Measurements from ENCODE around the gene HNRNPF.

The HNRNPF gene

DNA sequence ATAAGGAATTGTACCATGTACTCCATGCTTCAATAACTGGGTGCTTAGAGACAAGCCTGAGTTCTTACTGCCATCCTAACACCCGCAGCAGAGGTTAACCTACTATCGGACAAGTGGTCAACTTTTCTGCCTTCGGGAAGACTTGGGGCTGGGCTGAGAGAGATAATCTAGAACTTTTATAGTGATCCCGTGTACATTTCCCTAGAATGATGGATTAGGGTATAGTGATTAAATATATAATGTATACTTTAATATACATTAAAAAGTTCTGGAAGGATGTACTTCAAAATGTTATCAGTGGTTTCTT lies 12.2 kb upstream of the HNRNPF start:
- FAIRE-seq (no peak), DNase-seq (ENCODE audit: insufficient read length, low spot score) (no peak)
- TF ChIP-seq PAX5 (IDR thresholded peaks at IDR 0.05; ENCODE audit: insufficient read depth, low read length, severe bottlenecking) (no peak), POLR2AphosphoS5 (IDR thresholded peaks at IDR 0.05; ENCODE audit: low read depth, low read length) (no peak), POLR2A (IDR thresholded peaks at IDR 0.05; ENCODE audit: low read depth, low read length) (no peak), SPI1 (IDR thresholded peaks at IDR 0.05; ENCODE audit: low read depth, low read length) (no peak), POU2F2 (IDR thresholded peaks at IDR 0.05; ENCODE audit: low read depth, low read length) (no peak), TAF1 (IDR thresholded peaks at IDR 0.05; ENCODE audit: low read depth, low read length) (no peak)

DNA sequence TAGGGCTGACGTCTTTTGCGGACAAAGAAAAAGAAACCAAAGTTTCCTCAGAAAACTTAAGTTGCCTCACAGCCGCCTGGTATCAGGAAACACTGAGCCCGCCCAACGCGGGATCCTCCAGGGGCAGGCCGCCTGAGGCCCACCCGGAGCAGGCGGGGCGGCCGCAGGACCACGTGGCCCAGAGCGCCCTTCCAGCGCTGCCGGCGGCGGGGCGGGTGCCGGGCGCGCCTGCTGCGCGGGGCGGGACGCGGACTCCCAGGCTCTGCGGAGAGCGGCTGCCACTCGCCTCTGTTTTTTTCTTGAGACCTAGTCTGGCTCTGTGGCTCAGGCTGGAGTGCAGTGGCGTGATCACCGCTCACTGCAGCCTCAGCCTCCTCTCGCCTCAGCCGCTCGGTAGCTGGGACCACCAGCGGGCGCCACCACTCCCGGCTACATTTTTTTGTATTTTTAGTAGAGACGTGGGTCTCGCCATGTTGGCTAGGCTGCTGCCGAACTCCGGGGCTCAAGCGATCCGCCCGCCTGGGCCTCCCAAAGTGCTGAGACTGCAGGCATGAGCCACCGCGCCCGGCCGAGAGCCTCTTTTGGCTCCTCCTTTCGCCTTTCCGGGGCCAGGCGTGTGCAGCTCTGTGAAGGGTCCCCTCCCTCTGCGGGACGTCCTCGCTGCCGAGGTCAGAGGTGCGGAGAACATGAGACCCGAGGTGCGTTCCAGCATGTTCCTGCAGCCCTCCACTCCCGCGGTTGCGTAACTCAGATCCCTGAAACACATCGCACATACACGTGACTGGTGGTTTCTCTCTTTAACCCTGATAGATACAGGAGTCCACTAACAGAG lies 11.6 kb upstream of the HNRNPF start:
- DNase-seq (ENCODE audit: insufficient read length, low spot score) = peak; percentile 56
- TF ChIP-seq POU2F2 (IDR thresholded peaks at IDR 0.05; ENCODE audit: low read depth, low read length) (no peak), POLR2A (IDR thresholded peaks at IDR 0.05; ENCODE audit: low read depth, low read length) (peak; percentile 70), POLR2AphosphoS5 (IDR thresholded peaks at IDR 0.05; ENCODE audit: low read depth, low read length) (peak; percentile 59; the same call in 1 of the 2 replicates), TAF1 (IDR thresholded peaks at IDR 0.05; ENCODE audit: low read depth, low read length) (peak; percentile 59; the same call in 1 of the 2 replicates), PAX5 (IDR thresholded peaks at IDR 0.05; ENCODE audit: insufficient read depth, low read length, severe bottlenecking) (no peak), SPI1 (IDR thresholded peaks at IDR 0.05; ENCODE audit: low read depth, low read length) (no peak)
- peak; percentile 86 for FAIRE-seq

DNA sequence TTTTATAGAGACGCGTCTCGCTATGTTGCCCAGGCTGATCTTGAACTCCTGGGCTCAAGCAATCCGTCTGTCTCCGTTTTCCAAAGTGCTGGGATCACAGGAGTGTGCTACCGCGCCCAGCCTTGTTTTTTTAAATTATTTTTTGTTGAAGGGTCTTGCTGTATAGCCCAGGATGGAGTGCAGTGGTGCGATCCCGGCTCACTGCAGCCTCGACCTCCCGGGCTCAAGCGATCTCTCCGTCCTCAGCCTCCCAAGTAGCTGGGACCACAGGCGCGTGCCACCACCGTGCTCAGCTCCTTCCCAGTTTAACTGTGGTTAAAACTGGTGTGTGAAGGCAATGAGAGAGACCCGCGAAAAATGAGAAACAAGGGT lies 11.0 kb upstream of the HNRNPF start:
- no peak for TF ChIP-seq SPI1 (IDR thresholded peaks at IDR 0.05; ENCODE audit: low read depth, low read length)
- TF ChIP-seq TAF1 (IDR thresholded peaks at IDR 0.05; ENCODE audit: low read depth, low read length) = no peak
- TF ChIP-seq POLR2A (IDR thresholded peaks at IDR 0.05; ENCODE audit: low read depth, low read length) = no peak
- no peak for TF ChIP-seq POLR2AphosphoS5 (IDR thresholded peaks at IDR 0.05; ENCODE audit: low read depth, low read length)
- TF ChIP-seq PAX5 (IDR thresholded peaks at IDR 0.05; ENCODE audit: insufficient read depth, low read length, severe bottlenecking) = no peak
- TF ChIP-seq POU2F2 (IDR thresholded peaks at IDR 0.05; ENCODE audit: low read depth, low read length) = no peak
- DNase-seq (ENCODE audit: insufficient read length, low spot score) = no peak
- FAIRE-seq = peak; percentile 26

DNA sequence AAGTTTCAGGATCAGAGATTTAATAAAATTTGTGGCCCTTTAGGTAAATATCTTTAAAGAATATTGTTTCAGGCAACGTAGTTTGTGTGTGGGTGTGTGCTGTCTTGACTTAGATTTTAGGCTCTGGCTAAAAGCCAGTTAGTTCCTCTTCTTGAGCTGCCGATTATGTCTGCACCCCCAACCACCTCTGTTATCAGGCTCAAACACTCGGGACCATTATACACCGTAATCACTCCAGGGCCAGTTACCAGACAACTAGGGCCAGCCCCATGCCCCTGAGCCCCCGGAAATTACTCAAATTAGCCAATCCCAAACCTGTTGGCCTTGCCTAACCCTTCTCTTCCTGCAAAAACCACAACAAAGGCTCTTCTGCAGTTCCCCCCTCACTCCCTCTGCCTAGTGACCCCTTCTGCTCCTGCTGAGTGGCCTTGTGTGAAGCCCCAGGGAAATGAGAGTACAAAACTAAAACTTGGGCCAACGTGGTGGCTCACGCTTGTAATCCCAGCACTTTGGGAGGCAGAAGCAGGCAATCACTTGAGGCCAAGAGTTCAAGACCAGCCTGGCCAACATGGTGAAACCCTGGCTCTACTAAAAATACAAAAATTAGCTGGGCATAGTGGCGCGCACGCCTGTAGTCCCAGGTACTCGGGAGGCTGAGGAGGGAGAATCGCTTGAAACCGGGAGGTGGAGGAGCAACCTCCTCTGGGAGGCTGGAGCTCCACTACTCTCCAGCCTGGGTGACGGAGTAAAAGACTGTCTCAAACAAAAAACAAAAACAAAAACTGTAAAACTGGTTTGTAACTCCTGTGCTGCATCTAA lies 9.2 kb upstream of the HNRNPF start:
- DNase-seq (ENCODE audit: insufficient read length, low spot score) = peak; percentile 47
- TF ChIP-seq PAX5 (IDR thresholded peaks at IDR 0.05; ENCODE audit: insufficient read depth, low read length, severe bottlenecking) (no peak), SPI1 (IDR thresholded peaks at IDR 0.05; ENCODE audit: low read depth, low read length) (peak; percentile 49)
- FAIRE-seq = peak; percentile 91

DNA sequence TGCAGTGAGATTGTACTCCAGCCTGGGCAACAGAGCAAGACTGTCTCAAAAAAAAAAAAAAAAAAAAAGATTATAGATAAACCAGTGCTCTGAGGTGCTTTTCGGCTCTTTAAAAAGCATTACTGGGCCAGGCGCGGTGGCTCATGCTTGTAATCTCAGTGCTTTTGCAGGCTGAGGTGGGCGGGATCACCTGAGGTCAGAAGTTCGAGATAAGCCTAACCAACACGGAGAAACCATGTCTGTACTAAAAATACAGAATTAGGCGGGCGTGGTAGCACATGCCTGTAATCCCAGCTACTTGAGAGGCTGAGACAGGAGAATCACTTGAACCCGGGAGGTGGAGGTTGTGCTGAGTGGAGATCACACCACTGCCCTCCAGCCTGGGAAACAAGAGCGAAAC lies 6.6 kb upstream of the HNRNPF start:
- no peak for DNase-seq (ENCODE audit: insufficient read length, low spot score)
- no peak for TF ChIP-seq SPI1 (IDR thresholded peaks at IDR 0.05; ENCODE audit: low read depth, low read length)
- TF ChIP-seq PAX5 (IDR thresholded peaks at IDR 0.05; ENCODE audit: insufficient read depth, low read length, severe bottlenecking) = no peak
- no peak for TF ChIP-seq POLR2AphosphoS5 (IDR thresholded peaks at IDR 0.05; ENCODE audit: low read depth, low read length)
- TF ChIP-seq TAF1 (IDR thresholded peaks at IDR 0.05; ENCODE audit: low read depth, low read length) = no peak
- TF ChIP-seq POLR2A (IDR thresholded peaks at IDR 0.05; ENCODE audit: low read depth, low read length) = no peak
- TF ChIP-seq POU2F2 (IDR thresholded peaks at IDR 0.05; ENCODE audit: low read depth, low read length) = no peak
- FAIRE-seq = no peak

DNA sequence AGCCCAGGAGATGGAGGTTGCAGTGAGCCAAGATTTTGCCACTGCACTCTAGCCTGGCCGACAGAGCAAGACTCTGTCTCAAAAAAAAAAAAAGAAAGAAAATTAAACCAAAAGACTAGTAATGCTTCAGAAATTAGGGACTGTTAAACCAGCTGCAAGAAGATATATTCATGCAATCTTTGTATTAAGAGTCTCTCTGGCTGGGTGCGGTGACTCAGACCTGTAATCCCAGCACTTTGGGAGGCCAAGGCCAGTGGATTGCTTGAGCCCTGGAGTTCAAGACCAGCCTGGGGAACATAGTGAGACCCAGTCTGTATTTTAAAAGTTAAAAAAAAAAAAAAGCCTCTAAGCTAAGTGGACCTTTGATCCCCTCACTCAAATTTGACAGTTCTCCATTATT lies 2.5 kb upstream of the HNRNPF start:
- DNase-seq (ENCODE audit: insufficient read length, low spot score) (no peak), FAIRE-seq (no peak)
- TF ChIP-seq POLR2AphosphoS5 (IDR thresholded peaks at IDR 0.05; ENCODE audit: low read depth, low read length) = no peak
- TF ChIP-seq PAX5 (IDR thresholded peaks at IDR 0.05; ENCODE audit: insufficient read depth, low read length, severe bottlenecking) = no peak
- no peak for TF ChIP-seq POU2F2 (IDR thresholded peaks at IDR 0.05; ENCODE audit: low read depth, low read length)
- TF ChIP-seq TAF1 (IDR thresholded peaks at IDR 0.05; ENCODE audit: low read depth, low read length) = no peak
- TF ChIP-seq SPI1 (IDR thresholded peaks at IDR 0.05; ENCODE audit: low read depth, low read length) = no peak
- TF ChIP-seq POLR2A (IDR thresholded peaks at IDR 0.05; ENCODE audit: low read depth, low read length) = no peak

DNA sequence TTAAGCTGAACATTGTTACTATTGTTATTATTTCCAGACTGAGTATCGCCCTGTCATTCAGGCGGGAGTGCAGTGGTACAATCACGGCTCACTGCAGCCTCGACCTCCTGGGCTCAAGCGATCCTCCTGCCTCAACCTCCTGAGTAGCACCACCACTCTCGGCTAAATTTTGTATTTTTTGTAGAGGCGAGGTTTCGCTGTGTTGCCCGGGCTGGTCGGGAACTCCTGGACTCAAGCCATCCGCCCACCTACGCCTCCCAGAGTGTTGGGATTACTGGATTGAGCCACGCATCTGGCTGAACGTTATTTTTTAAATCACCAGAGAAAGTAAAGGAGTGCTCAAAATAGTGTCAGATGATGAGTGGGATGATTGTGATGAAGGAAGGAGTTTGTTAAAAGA lies 1.4 kb upstream of the HNRNPF start:
- no peak for TF ChIP-seq TAF1 (IDR thresholded peaks at IDR 0.05; ENCODE audit: low read depth, low read length)
- TF ChIP-seq PAX5 (IDR thresholded peaks at IDR 0.05; ENCODE audit: insufficient read depth, low read length, severe bottlenecking) = no peak
- TF ChIP-seq SPI1 (IDR thresholded peaks at IDR 0.05; ENCODE audit: low read depth, low read length) = no peak
- TF ChIP-seq POLR2AphosphoS5 (IDR thresholded peaks at IDR 0.05; ENCODE audit: low read depth, low read length) = no peak
- TF ChIP-seq POLR2A (IDR thresholded peaks at IDR 0.05; ENCODE audit: low read depth, low read length) = no peak
- TF ChIP-seq POU2F2 (IDR thresholded peaks at IDR 0.05; ENCODE audit: low read depth, low read length) = no peak
- no peak for DNase-seq (ENCODE audit: insufficient read length, low spot score)
- no peak for FAIRE-seq

DNA sequence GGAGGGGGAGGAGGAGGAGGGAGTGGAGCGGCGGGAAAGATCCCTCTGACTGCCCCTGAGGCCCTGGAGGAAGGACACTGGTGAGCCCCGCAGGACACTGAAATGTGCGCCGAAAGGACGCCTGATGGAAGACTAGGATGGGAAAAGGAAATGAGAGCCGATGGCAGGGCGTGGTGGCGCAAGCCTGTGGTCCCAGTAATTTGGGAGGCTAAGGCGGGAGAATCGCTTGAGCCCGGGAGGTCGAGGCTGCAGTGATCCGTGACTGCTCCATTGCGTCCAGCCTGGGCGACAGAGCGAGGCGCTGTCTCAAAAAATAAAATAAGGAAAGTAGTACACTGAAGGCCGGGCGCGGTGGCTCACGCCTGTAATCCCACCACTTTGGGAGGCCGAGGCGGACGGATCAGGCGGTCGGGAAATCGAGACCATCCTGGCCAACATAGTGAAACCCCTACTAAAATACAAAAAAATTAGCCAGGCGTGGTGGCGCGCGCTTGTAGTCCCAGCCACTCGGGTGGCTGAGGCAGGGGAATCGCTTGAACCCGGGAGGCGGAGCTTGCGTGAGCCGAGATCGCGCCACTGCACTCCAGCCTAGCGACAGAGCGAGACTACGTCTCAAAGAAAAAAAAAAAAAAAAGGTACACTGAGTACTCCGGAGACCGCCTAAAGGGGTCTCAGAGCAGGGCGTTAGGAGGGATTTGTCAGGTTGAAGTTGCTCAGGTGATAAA lies 561 bp upstream of the HNRNPF start:
- FAIRE-seq = peak; percentile 59
- TF ChIP-seq POLR2AphosphoS5 (IDR thresholded peaks at IDR 0.05; ENCODE audit: low read depth, low read length) (no peak), POLR2A (IDR thresholded peaks at IDR 0.05; ENCODE audit: low read depth, low read length) (peak; percentile 9; the same call in 1 of the 2 replicates), SPI1 (IDR thresholded peaks at IDR 0.05; ENCODE audit: low read depth, low read length) (no peak)
- no peak for DNase-seq (ENCODE audit: insufficient read length, low spot score)

DNA sequence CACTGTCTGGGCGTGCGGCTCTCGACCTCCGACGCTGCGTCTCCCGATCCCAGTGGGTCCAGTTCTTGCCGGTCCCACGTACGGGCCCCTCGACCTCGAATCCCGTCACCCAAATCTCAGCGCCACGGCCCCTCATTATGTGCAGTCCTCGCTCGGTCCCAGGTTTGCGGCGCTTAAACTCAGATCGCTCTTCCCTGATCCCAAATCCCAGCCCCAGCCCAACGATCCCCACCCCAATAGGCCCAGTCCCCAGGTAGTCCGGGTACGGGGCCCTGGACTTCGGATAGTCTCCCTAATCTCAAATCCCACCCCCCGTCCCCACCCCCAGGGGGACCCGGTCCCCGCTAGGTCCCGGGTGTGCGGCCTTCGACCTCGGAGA lies 666 bp downstream of the HNRNPF start:
- no peak for FAIRE-seq
- no peak for DNase-seq (ENCODE audit: insufficient read length, low spot score)
- TF ChIP-seq SPI1 (IDR thresholded peaks at IDR 0.05; ENCODE audit: low read depth, low read length) = no peak
- 0 out of 2 replicates have a peak, but pooled peaks have one; percentile 10 for TF ChIP-seq POLR2AphosphoS5 (IDR thresholded peaks at IDR 0.05; ENCODE audit: low read depth, low read length)

Data from GM12891 (cell line).